GM21526 (cell line): Measurements from ENCODE around the gene CCDC88A.
"Not testable (repeated sequence)": the region's sequence is repeated elsewhere in the genome, so short reads cannot be mapped to it uniquely, and the experiment has no call there.

Experiments used
- ATAC-seq: cut with Tn5 transposase; IDR thresholded peaks from one replicate; pipeline ENCODE4 v1.9.1; 2021; ENCODE audit warnings: moderate library complexity; ENCODE audit not compliant: unreplicated experiment, low FRiP score

Gene CCDC88A

GRCh38 chr2:55391615-55392242, 27.9 kb downstream of the CCDC88A start:
- no peak for ATAC-seq

GRCh38 chr2:55391155-55391554, 28.5 kb downstream of the CCDC88A start:
- no peak for ATAC-seq

- ATAC-seq: not testable (repeated sequence)
Measured at GRCh38 chr2:55385516-55385915, 34.1 kb downstream of the CCDC88A start.

GRCh38 chr2:55384786-55385185, 34.9 kb downstream of the CCDC88A start:
- ATAC-seq: no peak

GRCh38 chr2:55371376-55371775, 48.3 kb downstream of the CCDC88A start:
- no peak for ATAC-seq

- ATAC-seq: no peak
Measured at GRCh38 chr2:55370208-55370607, 49.4 kb downstream of the CCDC88A start.

GRCh38 chr2:55365303-55365702, 54.4 kb downstream of the CCDC88A start:
- ATAC-seq: no peak

GRCh38 chr2:55364189-55365055, 55.2 kb downstream of the CCDC88A start:
- ATAC-seq: no peak

- ATAC-seq: no peak
Measured at GRCh38 chr2:55363636-55364035, 56.0 kb downstream of the CCDC88A start.

- no peak for ATAC-seq
Measured at GRCh38 chr2:55361465-55362189, 58.0 kb downstream of the CCDC88A start.

- no peak for ATAC-seq
Measured at GRCh38 chr2:55358451-55358850, 61.2 kb downstream of the CCDC88A start.

GRCh38 chr2:55357927-55358326, 61.7 kb downstream of the CCDC88A start:
- no peak for ATAC-seq

- ATAC-seq: no peak
Measured at GRCh38 chr2:55357164-55357563, 62.5 kb downstream of the CCDC88A start.

GRCh38 chr2:55356136-55356535, 63.5 kb downstream of the CCDC88A start:
- ATAC-seq: not testable (repeated sequence)

- no peak for ATAC-seq
Measured at GRCh38 chr2:55355451-55355850, 64.2 kb downstream of the CCDC88A start.

GRCh38 chr2:55351672-55352071, 68.0 kb downstream of the CCDC88A start:
- ATAC-seq: no peak

- no peak for ATAC-seq
Measured at GRCh38 chr2:55345064-55345463, 74.6 kb downstream of the CCDC88A start.

GRCh38 chr2:55338268-55338667, 81.4 kb downstream of the CCDC88A start:
- no peak for ATAC-seq

GRCh38 chr2:55334728-55335127, 84.9 kb downstream of the CCDC88A start:
- no peak for ATAC-seq

- no peak for ATAC-seq
Measured at GRCh38 chr2:55330541-55331297, 88.9 kb downstream of the CCDC88A start.
